ENCODE results near the gene CD99L2. TPM values are rescaled to one million over a fixed set of nuclear protein-coding genes. Genes with fewer than 3 reads are reported as not detected.

The CD99L2 gene
- total RNA-seq, 4 donors from 2014 or later, result 11.9 to 32.2 (median 23.9) TPM

DNA sequence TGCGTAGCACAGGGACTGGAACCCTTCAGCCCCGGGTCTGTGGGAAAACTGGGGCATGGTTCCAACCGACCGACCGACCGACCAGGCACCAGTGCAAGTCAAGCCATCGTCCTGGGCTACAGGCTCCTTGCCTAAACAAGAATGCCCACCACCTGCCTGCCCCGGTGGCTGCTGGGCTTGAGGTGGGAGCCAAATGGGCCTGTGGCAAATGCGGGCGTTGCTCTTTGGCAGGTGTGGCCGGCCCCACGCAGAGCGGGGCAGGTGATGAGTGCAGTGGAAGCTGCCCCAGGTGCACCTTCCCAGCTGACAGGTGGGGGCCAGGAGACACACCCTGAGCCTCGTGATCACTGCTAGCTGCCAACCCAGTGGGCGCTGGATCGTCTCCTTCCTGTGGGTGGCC is 127.4 kb downstream of the CD99L2 start:
- Histone ChIP-seq H3K27me3 (no peaks in the 10 kb centered on the region), H3K36me3 (peaks cover 0 to 3% (median 0%) of the 10 kb centered on the region in 3 donors), H3K4me1 (no peaks in the 10 kb centered on the region), H3K4me3 (no peak overlapping the region), H3K9me3 (no peaks in the 10 kb centered on the region), H3K27ac (no peak overlapping the region)
- no peak for DNase-seq
- TF ChIP-seq POLR2A (IDR thresholded peaks at IDR 0.05), result no peak
- TF ChIP-seq, protein P1, sequence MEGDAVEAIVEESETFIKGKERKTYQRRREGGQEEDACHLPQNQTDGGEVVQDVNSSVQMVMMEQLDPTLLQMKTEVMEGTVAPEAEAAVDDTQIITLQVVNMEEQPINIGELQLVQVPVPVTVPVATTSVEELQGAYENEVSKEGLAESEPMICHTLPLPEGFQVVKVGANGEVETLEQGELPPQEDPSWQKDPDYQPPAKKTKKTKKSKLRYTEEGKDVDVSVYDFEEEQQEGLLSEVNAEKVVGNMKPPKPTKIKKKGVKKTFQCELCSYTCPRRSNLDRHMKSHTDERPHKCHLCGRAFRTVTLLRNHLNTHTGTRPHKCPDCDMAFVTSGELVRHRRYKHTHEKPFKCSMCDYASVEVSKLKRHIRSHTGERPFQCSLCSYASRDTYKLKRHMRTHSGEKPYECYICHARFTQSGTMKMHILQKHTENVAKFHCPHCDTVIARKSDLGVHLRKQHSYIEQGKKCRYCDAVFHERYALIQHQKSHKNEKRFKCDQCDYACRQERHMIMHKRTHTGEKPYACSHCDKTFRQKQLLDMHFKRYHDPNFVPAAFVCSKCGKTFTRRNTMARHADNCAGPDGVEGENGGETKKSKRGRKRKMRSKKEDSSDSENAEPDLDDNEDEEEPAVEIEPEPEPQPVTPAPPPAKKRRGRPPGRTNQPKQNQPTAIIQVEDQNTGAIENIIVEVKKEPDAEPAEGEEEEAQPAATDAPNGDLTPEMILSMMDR (IDR thresholded peaks at IDR 0.05), result no peak

DNA sequence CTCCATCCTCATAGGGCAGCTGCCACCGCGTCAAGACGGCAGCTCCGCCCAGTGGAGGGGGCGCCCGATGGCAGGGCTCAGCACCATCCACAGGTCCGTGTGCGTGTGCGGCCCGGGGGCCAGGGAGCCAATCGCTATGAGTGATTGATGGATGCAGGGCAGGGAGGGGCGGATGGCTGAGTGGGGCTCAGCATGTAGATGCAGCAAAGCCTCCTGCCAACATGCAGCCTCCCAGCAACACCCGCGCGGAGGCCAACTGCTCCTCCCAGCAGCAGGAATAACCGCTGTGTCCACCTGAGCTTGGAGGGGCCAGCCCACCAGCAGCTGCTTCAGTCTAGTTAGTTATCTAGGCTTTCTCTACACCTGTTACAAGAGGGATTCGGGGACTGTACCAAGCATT is 127.8 kb downstream of the CD99L2 start:
- no peak for TF ChIP-seq POLR2A (IDR thresholded peaks at IDR 0.05)
- TF ChIP-seq, protein P1 (IDR thresholded peaks at IDR 0.05), result no peak
- Histone ChIP-seq H3K27me3 (no peaks in the 10 kb centered on the region), H3K4me3 (no peak overlapping the region), H3K9me3 (no peaks in the 10 kb centered on the region), H3K27ac (no peak overlapping the region), H3K4me1 (no peaks in the 10 kb centered on the region), H3K36me3 (peaks cover 0 to 3% (median 0%) of the 10 kb centered on the region in 3 donors)
- DNase-seq, result no peak

DNA sequence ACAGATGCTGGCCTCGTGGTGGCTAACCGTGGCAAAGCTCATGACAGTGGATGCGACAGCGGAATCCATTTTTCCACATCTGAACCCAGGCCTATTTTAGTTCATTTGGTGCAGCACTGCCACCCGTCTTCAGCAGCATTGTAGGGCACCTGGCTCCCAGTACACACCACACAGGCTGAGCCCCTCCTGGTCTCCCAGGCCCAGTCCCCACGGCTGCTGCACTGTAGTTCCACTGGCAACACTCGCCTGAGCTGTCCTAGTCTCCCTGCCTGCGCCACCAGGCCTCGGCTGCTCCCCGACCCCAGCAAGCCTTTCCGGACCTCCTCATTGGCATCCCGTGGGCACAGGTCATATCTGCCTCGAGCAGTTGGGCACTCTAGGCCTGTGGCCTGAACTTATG is 129.1 kb downstream of the CD99L2 start:
- Histone ChIP-seq H3K36me3 (peaks cover 0 to 3% (median 0%) of the 10 kb centered on the region in 3 donors), H3K4me1 (no peaks in the 10 kb centered on the region), H3K27me3 (no peaks in the 10 kb centered on the region), H3K27ac (no peak overlapping the region), H3K4me3 (no peak overlapping the region), H3K9me3 (no peaks in the 10 kb centered on the region)
- no peak for DNase-seq
- TF ChIP-seq, protein P1 (IDR thresholded peaks at IDR 0.05), result no peak
- TF ChIP-seq POLR2A (IDR thresholded peaks at IDR 0.05), result no peak

DNA sequence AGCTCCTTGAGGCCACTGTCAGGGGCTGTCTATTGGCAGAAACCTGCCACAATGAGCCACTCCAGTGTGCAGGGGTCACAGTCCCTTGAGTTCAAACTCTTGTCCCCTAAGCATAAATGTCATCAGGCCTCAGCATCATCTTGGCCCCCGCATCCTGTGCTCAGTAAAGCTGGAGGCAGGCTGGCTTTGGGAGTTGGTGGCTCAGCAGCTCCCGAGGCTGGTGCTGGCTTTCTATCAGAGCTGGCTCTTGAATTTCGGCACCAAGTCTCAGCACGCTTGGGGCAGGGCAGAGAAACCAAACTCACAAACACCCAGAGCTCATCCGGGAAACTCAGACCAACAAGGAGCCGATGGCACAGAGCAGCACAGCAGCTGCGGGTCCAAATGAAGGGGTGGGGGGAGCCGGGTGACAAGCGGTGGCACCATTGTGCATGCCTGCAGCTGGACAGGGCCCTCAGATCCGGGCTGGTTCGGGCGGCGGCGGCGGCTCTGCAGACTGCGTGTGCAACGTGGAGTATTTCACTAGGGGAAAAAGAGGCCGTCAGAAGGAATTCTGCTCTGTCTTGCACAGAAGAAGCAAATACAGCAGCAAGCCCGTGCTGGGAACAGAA is 129.8 kb downstream of the CD99L2 start:
- TF ChIP-seq, protein P1 (IDR thresholded peaks at IDR 0.05), result no peak
- no peak for TF ChIP-seq POLR2A (IDR thresholded peaks at IDR 0.05)
- no peak for DNase-seq
- H3K4me3 ChIP-seq, result no peak overlapping the region
- H3K27ac ChIP-seq, result no peak overlapping the region
- no peaks in the 10 kb centered on the region for H3K27me3 ChIP-seq
- peaks cover 0 to 3% (median 0%) of the 10 kb centered on the region in 3 donors for H3K36me3 ChIP-seq
- no peaks in the 10 kb centered on the region for H3K9me3 ChIP-seq
- no peaks in the 10 kb centered on the region for H3K4me1 ChIP-seq

DNA sequence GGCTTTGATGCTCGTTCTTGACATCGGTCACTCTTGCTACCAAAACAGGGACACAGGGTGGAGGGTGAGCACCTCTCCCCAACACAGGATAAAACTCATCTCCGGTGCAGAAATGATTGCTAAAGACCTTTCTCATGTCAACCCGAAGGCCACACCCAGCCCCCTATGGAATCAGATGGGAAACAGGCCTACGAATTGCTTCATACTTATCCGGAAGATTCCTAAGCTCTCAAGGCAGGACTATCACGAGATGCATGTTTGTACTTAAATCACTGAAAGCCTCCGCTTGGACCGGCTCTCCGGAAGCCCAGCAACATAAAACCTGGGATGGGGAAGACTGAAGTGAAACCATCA is 130.4 kb downstream of the CD99L2 start:
- peaks cover 0 to 3% (median 0%) of the 10 kb centered on the region in 3 donors for H3K36me3 ChIP-seq
- no peaks in the 10 kb centered on the region for H3K27me3 ChIP-seq
- TF ChIP-seq POLR2A (IDR thresholded peaks at IDR 0.05), result no peak
- TF ChIP-seq, protein P1 (IDR thresholded peaks at IDR 0.05), result no peak
- no peaks in the 10 kb centered on the region for H3K9me3 ChIP-seq
- H3K4me1 ChIP-seq, result no peaks in the 10 kb centered on the region
- H3K27ac ChIP-seq, result no peak overlapping the region
- no peak overlapping the region for H3K4me3 ChIP-seq
- no peak for DNase-seq
